Endothelial cell of umbilical vein (primary cell): Measurements from ENCODE around the gene MORC1.

Experiments
- CTCF ChIP-seq, 2 donors: IDR thresholded peaks; 1 replicate in 1 of 2; 2 replicates in 1 of 2; pipeline ENCODE4 v1.5.1; 2011; ENCODE audit warnings: low read length in 2 of 2, mild to moderate bottlenecking in 2 of 2, moderate library complexity in 2 of 2, control low read depth in 1 of 2, inconsistent platforms in 1 of 2, low read depth in 1 of 2; ENCODE audit not compliant: insufficient read depth in 1 of 2; ENCODE audit errors: extremely low read depth in 1 of 2
- EZH2 ChIP-seq: IDR thresholded peaks from 2 replicates; pipeline ENCODE4 v1.6.1; 2012; ENCODE audit warnings: borderline replicate concordance, low read depth, mild to moderate bottlenecking, moderate library complexity, low read length, inconsistent platforms; ENCODE audit not compliant: severe bottlenecking
- FOS ChIP-seq: IDR thresholded peaks from 2 replicates; pipeline ENCODE4 v1.6.1; 2011; ENCODE audit warnings: mild to moderate bottlenecking, low read length, moderate library complexity, borderline replicate concordance; ENCODE audit not compliant: insufficient read depth
- MAX ChIP-seq: IDR thresholded peaks from 2 replicates; pipeline ENCODE4 v1.6.1; 2011; ENCODE audit not compliant: insufficient read depth, insufficient read length
- POLR2A ChIP-seq: IDR thresholded peaks from 2 replicates; pipeline ENCODE4 v1.6.1; 2012; ENCODE audit warnings: low read depth, mild to moderate bottlenecking, control low read depth, low read length
- POLR2AphosphoS5 ChIP-seq: IDR thresholded peaks from 2 replicates; pipeline ENCODE4 v1.6.1; 2012; ENCODE audit warnings: low read depth, mild to moderate bottlenecking, control low read depth, low read length, moderate library complexity; ENCODE audit not compliant: insufficient read depth

GRCh38 chr3:109140318-109140717 is 22.4 kb upstream of the MORC1 start:
- TF ChIP-seq CTCF (IDR thresholded peaks at IDR 0.05; ENCODE audit: extremely low read depth in 1 of 2, insufficient read depth in 1 of 2, low read depth in 1 of 2, low read length in 2 of 2) (no peak), POLR2A (no peak), EZH2 (no peak), POLR2AphosphoS5 (no peak), MAX (no peak), FOS (no peak)
